ENCODE data around the gene CARMIL3.
"Not testable (repeated sequence)": the region's sequence is repeated elsewhere in the genome, so short reads cannot be mapped to it uniquely, and the experiment has no call there.

Gene CARMIL3

GRCh38 chr14:24100197-24100981 lies 48.6 kb downstream of the CARMIL3 start:
- no peak overlapping the region for H3K27ac ChIP-seq
- TF ChIP-seq ZFX (IDR thresholded peaks at IDR 0.05; ENCODE audit: borderline replicate concordance) = no peak
- TF ChIP-seq CTCF (IDR thresholded peaks at IDR 0.05) = no peak

- TF ChIP-seq CTCF (IDR thresholded peaks at IDR 0.05) (no peak), ZFX (IDR thresholded peaks at IDR 0.05; ENCODE audit: borderline replicate concordance) (no peak)
- no peak overlapping the region for H3K27ac ChIP-seq
Measured at GRCh38 chr14:24100982-24101494, 49.2 kb downstream of the CARMIL3 start.

- H3K27ac ChIP-seq = no peak overlapping the region
- TF ChIP-seq ZFX (IDR thresholded peaks at IDR 0.05; ENCODE audit: borderline replicate concordance) (no peak), CTCF (IDR thresholded peaks at IDR 0.05) (no peak)
Measured at GRCh38 chr14:24102357-24103048, 50.7 kb downstream of the CARMIL3 start.

GRCh38 chr14:24103451-24103850 lies 51.6 kb downstream of the CARMIL3 start:
- TF ChIP-seq CTCF (IDR thresholded peaks at IDR 0.05) (no peak), ZFX (IDR thresholded peaks at IDR 0.05; ENCODE audit: borderline replicate concordance) (no peak)
- no peak overlapping the region for H3K27ac ChIP-seq

- not testable (repeated sequence) for H3K27ac ChIP-seq
Measured at GRCh38 chr14:24105609-24106239, 53.9 kb downstream of the CARMIL3 start.

- H3K27ac ChIP-seq = no peak overlapping the region
- TF ChIP-seq ZFX (IDR thresholded peaks at IDR 0.05; ENCODE audit: borderline replicate concordance) (no peak), CTCF (IDR thresholded peaks at IDR 0.05) (no peak)
Measured at GRCh38 chr14:24106672-24107271, 55.0 kb downstream of the CARMIL3 start.

GRCh38 chr14:24108336-24108874 lies 56.6 kb downstream of the CARMIL3 start:
- no peak for TF ChIP-seq CTCF (IDR thresholded peaks at IDR 0.05)
- TF ChIP-seq ZFX (IDR thresholded peaks at IDR 0.05; ENCODE audit: borderline replicate concordance) = no peak
- H3K27ac ChIP-seq = peak overlapping the region; percentile 33; the same call in 1 of the 2 replicates
